ENCODE measurements around the gene CDH9.
"Not testable (repeated sequence)": the region's sequence is repeated elsewhere in the genome, so short reads cannot be mapped to it uniquely, and the experiment has no call there.

The CDH9 gene

DNA sequence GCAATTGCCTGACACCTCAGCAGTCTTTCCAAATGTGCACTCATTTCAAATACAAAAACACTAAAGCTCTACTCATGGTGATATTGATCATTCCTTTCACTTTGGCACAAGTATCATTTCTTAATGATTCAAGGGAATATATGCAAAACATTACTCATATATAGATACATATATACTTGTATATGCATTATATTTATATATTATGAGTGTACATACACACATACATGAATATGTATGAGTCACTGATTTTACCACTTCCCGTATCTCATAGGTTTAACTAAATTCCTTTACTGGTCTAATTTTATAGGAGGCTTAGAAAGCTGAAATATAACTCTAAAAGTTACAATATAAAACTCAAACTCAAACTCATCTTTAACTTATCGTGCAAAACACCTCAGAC lies 156.5 kb downstream of the CDH9 start:
- no peak overlapping the region for H3K4me3 ChIP-seq (ENCODE audit: low read depth, low read length)
- TF ChIP-seq, protein P1, sequence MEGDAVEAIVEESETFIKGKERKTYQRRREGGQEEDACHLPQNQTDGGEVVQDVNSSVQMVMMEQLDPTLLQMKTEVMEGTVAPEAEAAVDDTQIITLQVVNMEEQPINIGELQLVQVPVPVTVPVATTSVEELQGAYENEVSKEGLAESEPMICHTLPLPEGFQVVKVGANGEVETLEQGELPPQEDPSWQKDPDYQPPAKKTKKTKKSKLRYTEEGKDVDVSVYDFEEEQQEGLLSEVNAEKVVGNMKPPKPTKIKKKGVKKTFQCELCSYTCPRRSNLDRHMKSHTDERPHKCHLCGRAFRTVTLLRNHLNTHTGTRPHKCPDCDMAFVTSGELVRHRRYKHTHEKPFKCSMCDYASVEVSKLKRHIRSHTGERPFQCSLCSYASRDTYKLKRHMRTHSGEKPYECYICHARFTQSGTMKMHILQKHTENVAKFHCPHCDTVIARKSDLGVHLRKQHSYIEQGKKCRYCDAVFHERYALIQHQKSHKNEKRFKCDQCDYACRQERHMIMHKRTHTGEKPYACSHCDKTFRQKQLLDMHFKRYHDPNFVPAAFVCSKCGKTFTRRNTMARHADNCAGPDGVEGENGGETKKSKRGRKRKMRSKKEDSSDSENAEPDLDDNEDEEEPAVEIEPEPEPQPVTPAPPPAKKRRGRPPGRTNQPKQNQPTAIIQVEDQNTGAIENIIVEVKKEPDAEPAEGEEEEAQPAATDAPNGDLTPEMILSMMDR (IDR thresholded peaks at IDR 0.05; ENCODE audit: low read depth, low read length) = no peak

DNA sequence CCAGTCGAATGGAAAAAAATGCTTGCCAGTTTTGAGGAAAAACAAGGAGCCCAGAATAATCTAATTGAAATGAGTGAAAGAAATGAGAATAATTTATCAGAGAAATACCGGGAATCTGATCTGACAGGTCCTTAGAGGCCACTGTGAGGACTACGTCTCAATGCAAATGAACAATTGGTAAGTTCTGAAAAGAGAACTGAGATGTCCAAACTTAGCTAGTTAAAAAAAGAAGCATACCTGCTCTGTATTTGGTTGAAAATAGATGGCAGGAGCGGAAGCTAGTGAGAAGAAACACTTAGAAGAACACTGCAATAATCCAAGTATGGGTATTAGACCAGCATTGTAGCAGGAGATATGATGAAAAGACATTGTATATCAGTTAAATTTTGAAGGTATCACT lies 161.2 kb downstream of the CDH9 start:
- TF ChIP-seq, protein P1 (IDR thresholded peaks at IDR 0.05; ENCODE audit: low read depth, low read length) = no peak
- no peak overlapping the region for H3K4me3 ChIP-seq (ENCODE audit: low read depth, low read length)

DNA sequence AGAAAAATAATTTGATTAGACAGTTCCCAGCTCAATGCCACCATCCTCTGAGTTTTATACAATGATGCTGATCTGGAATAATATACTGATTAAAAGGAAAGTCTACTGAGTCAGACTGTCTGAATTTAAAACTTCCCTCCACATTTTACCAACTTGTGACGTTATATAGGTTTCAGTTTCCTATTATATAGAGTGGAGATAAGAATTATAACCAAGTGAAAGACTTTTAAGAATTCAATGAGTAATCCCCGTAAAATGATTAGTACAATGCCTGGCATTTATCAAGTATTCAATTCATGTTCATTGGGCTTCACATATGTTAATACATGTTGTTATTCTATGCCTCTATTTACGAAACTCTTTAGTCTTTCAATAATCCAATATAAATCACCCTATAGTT lies 166.0 kb downstream of the CDH9 start:
- TF ChIP-seq, protein P1 (IDR thresholded peaks at IDR 0.05; ENCODE audit: low read depth, low read length) = no peak

DNA sequence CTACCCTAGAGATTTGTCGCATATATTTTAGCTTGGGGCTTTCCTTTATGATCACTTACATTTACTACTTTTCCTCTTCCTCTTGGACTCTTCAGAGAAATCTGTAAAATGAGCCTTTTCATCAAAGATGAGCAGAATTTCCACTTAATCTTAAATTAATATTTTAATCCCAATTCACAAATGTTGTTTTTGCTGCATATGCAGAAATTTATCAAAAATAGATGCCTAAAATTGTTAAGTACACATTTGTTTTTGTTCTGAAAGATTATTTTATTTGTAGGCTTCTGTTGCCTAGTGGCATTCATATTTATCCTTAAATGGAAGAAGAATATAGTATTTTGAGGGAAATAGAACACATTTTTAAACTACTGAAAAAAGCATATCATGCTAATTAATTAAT lies 168.6 kb downstream of the CDH9 start:
- H3K4me3 ChIP-seq (ENCODE audit: low read depth, low read length) = no peak overlapping the region
- TF ChIP-seq, protein P1 (IDR thresholded peaks at IDR 0.05; ENCODE audit: low read depth, low read length) = no peak

More for the DNA sequence above, 166.0 kb downstream of the CDH9 start:
- no peak overlapping the region for H3K4me3 ChIP-seq (ENCODE audit: low read depth, low read length)

- no peak overlapping the region for H3K4me3 ChIP-seq (ENCODE audit: low read depth, low read length)
- TF ChIP-seq, protein P1 (IDR thresholded peaks at IDR 0.05; ENCODE audit: low read depth, low read length) = no peak
Observed at GRCh38 chr5:26868504-26868903, 169.9 kb downstream of the CDH9 start.

- TF ChIP-seq, protein P1 (IDR thresholded peaks at IDR 0.05; ENCODE audit: low read depth, low read length) = no peak
- H3K4me3 ChIP-seq (ENCODE audit: low read depth, low read length) = no peak overlapping the region
Observed at GRCh38 chr5:26864061-26864460, 174.3 kb downstream of the CDH9 start.

DNA sequence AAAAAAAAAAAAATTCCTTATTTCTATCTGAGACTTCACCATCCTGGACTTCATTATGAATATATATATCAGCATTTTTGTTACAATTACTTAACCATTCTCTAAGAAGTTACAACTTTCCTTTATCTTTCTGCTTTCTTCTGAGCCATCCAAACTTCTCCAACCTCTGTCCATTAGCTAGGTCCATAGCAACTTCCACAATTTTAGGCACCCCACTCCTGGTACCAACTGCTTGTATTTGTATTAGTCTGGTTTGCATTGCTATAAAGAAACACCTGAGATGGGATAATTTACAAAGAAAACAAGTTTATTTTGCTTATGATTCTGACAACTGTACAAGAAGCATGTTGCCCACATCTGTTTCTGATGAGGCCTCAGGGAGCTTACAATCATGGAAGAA lies 182.1 kb downstream of the CDH9 start:
- TF ChIP-seq, protein P1 (IDR thresholded peaks at IDR 0.05; ENCODE audit: low read depth, low read length) = no peak
- no peak overlapping the region for H3K4me3 ChIP-seq (ENCODE audit: low read depth, low read length)

DNA sequence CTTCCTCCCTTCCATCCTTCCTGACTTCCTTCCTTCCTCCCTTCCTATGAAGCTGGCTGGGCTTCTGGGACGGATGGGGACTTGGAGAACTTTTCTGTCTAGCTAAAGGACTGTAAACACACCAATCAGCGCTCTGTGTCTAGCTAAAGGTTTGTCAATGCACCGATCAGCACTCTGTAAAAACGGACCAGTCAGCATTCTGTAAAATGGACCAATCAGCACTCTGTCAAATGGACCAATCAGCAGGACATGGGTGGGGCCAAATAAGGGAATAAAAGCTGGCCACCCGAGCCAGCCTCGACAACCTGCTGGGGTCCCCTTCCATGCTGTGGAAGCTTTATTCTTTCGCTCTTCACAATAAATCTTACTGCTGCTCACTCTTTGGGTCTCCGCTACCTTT lies 185.9 kb downstream of the CDH9 start:
- not testable (repeated sequence) for H3K4me3 ChIP-seq (ENCODE audit: low read depth, low read length)

All from WI38 (cell line).